HL-60/S4 treated with phorbol 12-myristate 13-acetate at 8.2 ng/mL for 4 days and 3 days (cell line): ENCODE measurements around the gene WFDC12.

Source experiments
- in situ Hi-C: fragments of 300-500 bp; cut with MboI; formaldehyde crosslinking; loops from 2 replicates; pipeline ENCODE4 v1.15.0; 2022; ENCODE audit warnings: low sequenced_read_pairs

WFDC12 gene

GRCh38 chr20:45094201-45094600 is 30.1 kb downstream of the WFDC12 start:
- in situ Hi-C loops, result no loop called here

DNA sequence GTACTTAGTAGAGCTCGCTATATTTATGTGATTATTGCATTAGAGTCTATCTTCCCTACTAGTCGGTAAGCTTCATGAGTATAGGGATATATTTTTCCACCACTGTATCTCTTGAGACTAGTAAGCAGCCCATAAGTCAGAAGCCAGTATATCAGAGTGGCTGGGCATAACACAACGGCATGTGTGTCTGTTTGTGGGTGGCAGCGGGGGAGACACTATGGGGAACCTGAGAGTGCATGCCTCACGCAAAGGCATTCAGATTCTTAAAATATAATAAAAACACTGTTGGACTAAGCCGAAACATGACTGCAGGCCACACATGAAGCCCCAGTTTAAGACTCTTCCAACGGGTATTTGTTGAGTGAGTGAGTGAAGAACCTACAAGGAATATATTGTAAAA is 31.4 kb downstream of the WFDC12 start:
- in situ Hi-C loops, result no loop called here

DNA sequence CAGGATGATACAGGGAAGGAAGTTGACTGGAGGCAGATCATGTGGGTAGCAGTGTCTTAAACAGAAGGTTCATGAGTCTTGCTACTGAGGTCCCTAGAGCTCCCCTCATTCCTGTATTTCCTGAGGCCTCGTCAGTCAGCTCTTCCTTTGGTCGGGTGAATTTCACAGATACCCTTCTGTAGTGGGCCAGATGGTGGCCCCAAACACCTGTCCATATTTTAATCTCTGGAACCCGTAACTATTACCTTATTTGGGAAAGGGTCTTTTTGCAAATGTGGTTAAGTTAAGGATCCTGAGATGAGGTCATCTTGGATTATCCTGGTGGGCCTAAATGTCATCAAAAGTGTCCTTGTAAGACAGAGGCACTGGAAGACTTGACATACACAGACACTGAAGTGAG is 32.9 kb downstream of the WFDC12 start:
- in situ Hi-C loops, result no loop called here

- in situ Hi-C loops, result no loop called here
Observed at GRCh38 chr20:45090481-45090880, 33.8 kb downstream of the WFDC12 start.

DNA sequence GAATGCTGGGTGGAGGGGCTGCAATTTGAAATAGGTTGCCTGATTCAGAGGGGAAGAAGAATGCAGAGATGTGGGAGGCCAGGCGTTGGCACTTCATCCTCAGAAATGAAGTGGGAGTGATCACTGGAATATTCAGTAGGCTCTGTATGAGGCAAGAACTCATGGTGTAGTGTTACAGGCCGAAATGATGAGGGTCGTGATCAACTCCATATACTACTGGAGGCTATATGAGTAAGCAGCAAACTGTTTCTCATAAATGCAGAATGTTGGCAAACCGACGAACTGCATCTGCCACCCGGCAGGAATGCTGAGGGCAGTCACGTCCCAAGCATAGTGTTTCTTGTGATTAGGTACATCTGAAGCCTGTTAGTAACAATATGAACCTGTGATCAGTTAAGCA is 36.0 kb downstream of the WFDC12 start:
- in situ Hi-C loops, result no loop called here

- in situ Hi-C loops, result no loop called here
Observed at GRCh38 chr20:45087814-45088213, 36.5 kb downstream of the WFDC12 start.

DNA sequence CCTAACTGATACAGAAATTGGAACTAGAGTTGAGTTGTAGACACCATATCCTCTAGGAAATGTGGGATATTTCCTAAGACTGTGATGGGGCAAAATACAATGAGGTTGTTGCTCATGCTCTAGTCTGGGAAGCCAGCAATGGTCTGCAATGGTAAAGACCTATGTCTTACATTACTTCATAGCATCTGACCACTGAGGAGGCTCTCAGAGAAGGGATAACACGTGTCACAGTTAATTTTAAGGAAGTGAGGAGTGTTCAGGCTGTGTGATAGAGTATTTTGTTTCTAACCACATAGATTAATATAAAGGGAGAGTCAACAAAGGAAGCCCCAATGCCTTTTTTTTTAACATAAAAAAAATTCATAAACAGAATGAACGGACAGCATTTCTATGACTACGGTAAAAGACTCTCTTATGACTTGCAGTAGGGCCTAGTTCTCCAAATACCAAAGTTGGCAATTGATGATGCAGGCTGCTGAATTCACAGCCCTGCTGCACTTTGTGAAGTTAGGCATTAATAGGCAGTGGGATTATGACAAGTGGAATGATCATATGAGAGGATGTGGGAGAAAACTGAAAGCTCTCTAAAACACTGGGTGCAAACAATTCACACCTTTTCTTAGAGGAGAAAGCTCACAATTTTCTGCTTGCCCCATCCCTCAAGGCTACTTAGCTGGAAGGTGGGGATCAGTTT is 37.0 kb downstream of the WFDC12 start:
- in situ Hi-C loops, result no loop called here

- in situ Hi-C loops, result no loop called here
Observed at GRCh38 chr20:45085867-45086266, 38.4 kb downstream of the WFDC12 start.

DNA sequence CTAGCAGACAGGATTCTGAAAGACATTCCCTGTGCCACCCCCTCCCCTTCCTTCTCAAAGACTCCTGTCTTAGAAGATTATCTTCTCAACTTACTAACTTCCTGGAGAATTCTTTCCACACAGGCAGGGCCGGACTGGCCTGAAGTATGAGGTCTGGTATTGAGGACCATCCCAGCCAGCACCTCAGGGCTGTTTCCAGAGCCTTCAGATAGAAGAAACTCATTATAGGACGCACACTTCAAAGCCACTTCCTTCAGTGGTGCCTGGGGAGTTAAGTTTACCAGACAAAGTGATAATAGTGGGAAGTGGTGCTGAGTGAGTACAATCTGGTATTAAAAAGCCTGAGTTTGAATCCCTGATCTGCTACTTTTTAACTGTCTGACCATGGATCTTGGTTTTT is 39.0 kb downstream of the WFDC12 start:
- in situ Hi-C loops, result no loop called here

- in situ Hi-C loops, result no loop called here
Observed at GRCh38 chr20:45083127-45083526, 41.1 kb downstream of the WFDC12 start.

DNA sequence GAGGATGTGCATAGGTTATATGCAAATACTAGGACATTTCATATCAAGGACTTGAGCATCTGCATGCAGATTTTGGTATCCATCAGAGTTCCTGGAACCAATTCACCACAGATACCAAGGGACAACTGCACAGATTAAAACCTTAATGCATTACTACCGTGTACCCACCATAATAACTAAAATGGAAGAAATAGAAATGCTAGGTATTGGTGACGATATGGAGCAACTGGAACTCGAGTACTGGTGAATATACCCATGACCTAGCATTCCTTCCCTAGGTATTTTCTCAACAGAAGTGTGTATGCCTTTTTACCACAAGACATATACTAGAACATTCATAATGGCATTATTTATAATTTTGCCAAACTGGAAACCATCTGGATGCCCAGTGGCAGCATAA is 41.8 kb downstream of the WFDC12 start:
- in situ Hi-C loops, result no loop called here

- in situ Hi-C loops, result no loop called here
Observed at GRCh38 chr20:45080867-45081624, 43.2 kb downstream of the WFDC12 start.

- in situ Hi-C loops, result no loop called here
Observed at GRCh38 chr20:45077559-45077958, 46.7 kb downstream of the WFDC12 start.
